ENCODE results near the gene TLE6. TPM values are rescaled to one million over a fixed set of nuclear protein-coding genes. Genes with fewer than 3 reads are reported as not detected.

TLE6 gene
- total and polyA plus RNA-seq, 2 of the 13 experiments (the other 11 are each of a cell fraction or from before 2014, with no cell fraction given) = 0.24 to 5.5 TPM

DNA sequence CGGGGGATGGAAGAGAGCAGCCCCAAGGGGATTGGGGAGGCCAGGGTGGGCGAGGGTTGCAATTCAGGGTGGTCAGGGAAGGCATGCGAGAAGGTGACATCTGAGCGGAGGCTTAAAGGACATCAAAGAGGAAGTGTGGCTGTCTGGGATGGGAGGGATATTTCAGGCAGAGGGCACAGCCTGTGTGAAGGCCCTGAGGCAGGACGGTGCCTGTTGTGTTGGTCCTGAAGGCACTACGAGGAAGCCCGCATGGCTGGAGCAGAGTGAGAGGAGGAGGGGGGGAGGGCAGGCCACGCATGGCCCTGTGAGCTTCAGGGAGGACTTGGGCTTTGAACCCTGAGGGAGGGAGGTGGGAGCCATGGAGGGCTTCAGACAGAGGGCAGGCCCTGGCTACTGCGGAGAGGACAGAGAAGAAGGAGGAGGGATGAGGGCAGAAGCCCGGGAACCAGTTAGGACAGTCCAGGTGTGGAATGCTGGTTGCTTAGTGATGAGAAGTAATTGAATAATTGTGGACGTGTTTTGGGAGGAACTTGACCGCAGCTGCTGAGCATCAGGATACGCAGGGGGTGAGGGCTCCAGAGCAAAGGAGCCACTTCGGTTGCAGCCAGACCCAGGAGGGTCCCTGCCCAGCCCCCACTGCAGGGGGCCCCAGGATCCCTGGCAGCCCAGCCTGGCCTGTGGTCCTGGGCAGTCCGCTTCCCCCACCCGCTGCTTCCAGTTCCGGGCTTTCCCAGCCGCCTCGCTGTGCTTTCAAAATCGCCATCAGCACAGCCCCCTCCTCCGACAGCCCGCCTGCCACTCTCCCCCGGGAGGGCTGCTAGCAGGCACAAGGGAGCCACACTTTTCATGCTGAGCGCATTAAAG lies 6.2 kb downstream of the TLE6 start (continued):
- TF ChIP-seq ZBTB21 (CRISPR knock-in tag; IDR thresholded peaks at IDR 0.05) (no peak), SP4 (CRISPR knock-in tag; IDR thresholded peaks at IDR 0.05) (no peak), ZNF350 (CRISPR knock-in tag; IDR thresholded peaks at IDR 0.05; ENCODE audit: borderline replicate concordance, low read depth) (no peak), ZNF614 (CRISPR knock-in tag; IDR thresholded peaks at IDR 0.05; ENCODE audit: borderline replicate concordance) (no peak), BHLHE40 (IDR thresholded peaks at IDR 0.05; ENCODE audit: low read length) (no peak), TEAD3 (CRISPR knock-in tag; optimal IDR thresholded peaks at IDR 0.05; ENCODE audit: borderline replicate concordance) (no peak), ZFP37 (CRISPR knock-in tag; IDR thresholded peaks at IDR 0.05; ENCODE audit: borderline replicate concordance) (no peak), POGZ (CRISPR knock-in tag; IDR thresholded peaks at IDR 0.05) (no peak), ZNF12 (CRISPR knock-in tag; IDR thresholded peaks at IDR 0.05) (no peak), ZNF589 (CRISPR knock-in tag; conservative IDR thresholded peaks at IDR 0.05) (no peak), ZNF577 (CRISPR knock-in tag; IDR thresholded peaks at IDR 0.05; ENCODE audit: borderline replicate concordance, low read depth) (no peak), FOSL2 (CRISPR knock-in tag; IDR thresholded peaks at IDR 0.05) (no peak), ZNF777 (CRISPR knock-in tag; IDR thresholded peaks at IDR 0.05) (no peak), ZNF138 (CRISPR knock-in tag; IDR thresholded peaks at IDR 0.05; ENCODE audit: low read depth) (no peak), RFX3 (CRISPR knock-in tag; IDR thresholded peaks at IDR 0.05) (no peak), ZBTB7B (CRISPR knock-in tag; IDR thresholded peaks at IDR 0.05) (no peak)
- TF ChIP-seq, protein P1, sequence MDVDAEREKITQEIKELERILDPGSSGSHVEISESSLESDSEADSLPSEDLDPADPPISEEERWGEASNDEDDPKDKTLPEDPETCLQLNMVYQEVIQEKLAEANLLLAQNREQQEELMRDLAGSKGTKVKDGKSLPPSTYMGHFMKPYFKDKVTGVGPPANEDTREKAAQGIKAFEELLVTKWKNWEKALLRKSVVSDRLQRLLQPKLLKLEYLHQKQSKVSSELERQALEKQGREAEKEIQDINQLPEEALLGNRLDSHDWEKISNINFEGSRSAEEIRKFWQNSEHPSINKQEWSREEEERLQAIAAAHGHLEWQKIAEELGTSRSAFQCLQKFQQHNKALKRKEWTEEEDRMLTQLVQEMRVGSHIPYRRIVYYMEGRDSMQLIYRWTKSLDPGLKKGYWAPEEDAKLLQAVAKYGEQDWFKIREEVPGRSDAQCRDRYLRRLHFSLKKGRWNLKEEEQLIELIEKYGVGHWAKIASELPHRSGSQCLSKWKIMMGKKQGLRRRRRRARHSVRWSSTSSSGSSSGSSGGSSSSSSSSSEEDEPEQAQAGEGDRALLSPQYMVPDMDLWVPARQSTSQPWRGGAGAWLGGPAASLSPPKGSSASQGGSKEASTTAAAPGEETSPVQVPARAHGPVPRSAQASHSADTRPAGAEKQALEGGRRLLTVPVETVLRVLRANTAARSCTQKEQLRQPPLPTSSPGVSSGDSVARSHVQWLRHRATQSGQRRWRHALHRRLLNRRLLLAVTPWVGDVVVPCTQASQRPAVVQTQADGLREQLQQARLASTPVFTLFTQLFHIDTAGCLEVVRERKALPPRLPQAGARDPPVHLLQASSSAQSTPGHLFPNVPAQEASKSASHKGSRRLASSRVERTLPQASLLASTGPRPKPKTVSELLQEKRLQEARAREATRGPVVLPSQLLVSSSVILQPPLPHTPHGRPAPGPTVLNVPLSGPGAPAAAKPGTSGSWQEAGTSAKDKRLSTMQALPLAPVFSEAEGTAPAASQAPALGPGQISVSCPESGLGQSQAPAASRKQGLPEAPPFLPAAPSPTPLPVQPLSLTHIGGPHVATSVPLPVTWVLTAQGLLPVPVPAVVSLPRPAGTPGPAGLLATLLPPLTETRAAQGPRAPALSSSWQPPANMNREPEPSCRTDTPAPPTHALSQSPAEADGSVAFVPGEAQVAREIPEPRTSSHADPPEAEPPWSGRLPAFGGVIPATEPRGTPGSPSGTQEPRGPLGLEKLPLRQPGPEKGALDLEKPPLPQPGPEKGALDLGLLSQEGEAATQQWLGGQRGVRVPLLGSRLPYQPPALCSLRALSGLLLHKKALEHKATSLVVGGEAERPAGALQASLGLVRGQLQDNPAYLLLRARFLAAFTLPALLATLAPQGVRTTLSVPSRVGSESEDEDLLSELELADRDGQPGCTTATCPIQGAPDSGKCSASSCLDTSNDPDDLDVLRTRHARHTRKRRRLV (CRISPR knock-in tag; IDR thresholded peaks at IDR 0.05) = no peak
- TF ChIP-seq, protein P2, sequence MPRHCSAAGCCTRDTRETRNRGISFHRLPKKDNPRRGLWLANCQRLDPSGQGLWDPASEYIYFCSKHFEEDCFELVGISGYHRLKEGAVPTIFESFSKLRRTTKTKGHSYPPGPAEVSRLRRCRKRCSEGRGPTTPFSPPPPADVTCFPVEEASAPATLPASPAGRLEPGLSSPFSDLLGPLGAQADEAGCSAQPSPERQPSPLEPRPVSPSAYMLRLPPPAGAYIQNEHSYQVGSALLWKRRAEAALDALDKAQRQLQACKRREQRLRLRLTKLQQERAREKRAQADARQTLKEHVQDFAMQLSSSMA (CRISPR knock-in tag; IDR thresholded peaks at IDR 0.05) = no peak
- TF ChIP-seq, protein P3, sequence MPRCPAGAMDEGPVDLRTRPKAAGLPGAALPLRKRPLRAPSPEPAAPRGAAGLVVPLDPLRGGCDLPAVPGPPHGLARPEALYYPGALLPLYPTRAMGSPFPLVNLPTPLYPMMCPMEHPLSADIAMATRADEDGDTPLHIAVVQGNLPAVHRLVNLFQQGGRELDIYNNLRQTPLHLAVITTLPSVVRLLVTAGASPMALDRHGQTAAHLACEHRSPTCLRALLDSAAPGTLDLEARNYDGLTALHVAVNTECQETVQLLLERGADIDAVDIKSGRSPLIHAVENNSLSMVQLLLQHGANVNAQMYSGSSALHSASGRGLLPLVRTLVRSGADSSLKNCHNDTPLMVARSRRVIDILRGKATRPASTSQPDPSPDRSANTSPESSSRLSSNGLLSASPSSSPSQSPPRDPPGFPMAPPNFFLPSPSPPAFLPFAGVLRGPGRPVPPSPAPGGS (CRISPR knock-in tag; IDR thresholded peaks at IDR 0.05) = no peak
- TF ChIP-seq, protein P4, sequence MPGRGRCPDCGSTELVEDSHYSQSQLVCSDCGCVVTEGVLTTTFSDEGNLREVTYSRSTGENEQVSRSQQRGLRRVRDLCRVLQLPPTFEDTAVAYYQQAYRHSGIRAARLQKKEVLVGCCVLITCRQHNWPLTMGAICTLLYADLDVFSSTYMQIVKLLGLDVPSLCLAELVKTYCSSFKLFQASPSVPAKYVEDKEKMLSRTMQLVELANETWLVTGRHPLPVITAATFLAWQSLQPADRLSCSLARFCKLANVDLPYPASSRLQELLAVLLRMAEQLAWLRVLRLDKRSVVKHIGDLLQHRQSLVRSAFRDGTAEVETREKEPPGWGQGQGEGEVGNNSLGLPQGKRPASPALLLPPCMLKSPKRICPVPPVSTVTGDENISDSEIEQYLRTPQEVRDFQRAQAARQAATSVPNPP (CRISPR knock-in tag; IDR thresholded peaks at IDR 0.05) = no peak
- TF ChIP-seq, protein P5, sequence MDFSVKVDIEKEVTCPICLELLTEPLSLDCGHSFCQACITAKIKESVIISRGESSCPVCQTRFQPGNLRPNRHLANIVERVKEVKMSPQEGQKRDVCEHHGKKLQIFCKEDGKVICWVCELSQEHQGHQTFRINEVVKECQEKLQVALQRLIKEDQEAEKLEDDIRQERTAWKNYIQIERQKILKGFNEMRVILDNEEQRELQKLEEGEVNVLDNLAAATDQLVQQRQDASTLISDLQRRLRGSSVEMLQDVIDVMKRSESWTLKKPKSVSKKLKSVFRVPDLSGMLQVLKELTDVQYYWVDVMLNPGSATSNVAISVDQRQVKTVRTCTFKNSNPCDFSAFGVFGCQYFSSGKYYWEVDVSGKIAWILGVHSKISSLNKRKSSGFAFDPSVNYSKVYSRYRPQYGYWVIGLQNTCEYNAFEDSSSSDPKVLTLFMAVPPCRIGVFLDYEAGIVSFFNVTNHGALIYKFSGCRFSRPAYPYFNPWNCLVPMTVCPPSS (IDR thresholded peaks at IDR 0.05) = no peak

Data from HepG2 (cell line).